Muscle layer of duodenum (tissue), 2 donors: Measurements from ENCODE around the gene ARF6.

Source experiments
- H3K27ac ChIP-seq: one replicate; pipeline ENCODE4 v1.7.0; 2013; ENCODE audit warnings: mild to moderate bottlenecking, low read length
- H3K27me3 ChIP-seq: one replicate; pipeline ENCODE4 v1.7.0; 2013; ENCODE audit warnings: low read depth, mild to moderate bottlenecking, control low read depth, low read length
- H3K36me3 ChIP-seq, 2 donors: one replicate each; pipeline ENCODE4 v1.7.0; 2013; ENCODE audit warnings: low read length in 2 of 2, control low read depth in 1 of 2, mild to moderate bottlenecking in 1 of 2; ENCODE audit not compliant: insufficient read depth in 2 of 2, control insufficient read depth in 1 of 2
- H3K4me1 ChIP-seq, 2 donors: one replicate each; pipeline ENCODE4 v1.7.0; 2013; ENCODE audit warnings: low read length in 2 of 2, mild to moderate bottlenecking in 2 of 2, control low read depth in 1 of 2, moderate library complexity in 1 of 2; ENCODE audit not compliant: insufficient read depth in 2 of 2, control insufficient read depth in 1 of 2
- H3K4me3 ChIP-seq, 2 donors: one replicate each; pipeline ENCODE4 v1.7.0; 2013; ENCODE audit warnings: low read length in 2 of 2, low read depth in 1 of 2, mild to moderate bottlenecking in 1 of 2
- H3K9me3 ChIP-seq, 2 donors: one replicate each; pipeline ENCODE4 v1.7.0; 2013; ENCODE audit warnings: low read length in 2 of 2, control low read depth in 1 of 2, mild to moderate bottlenecking in 1 of 2; ENCODE audit not compliant: control insufficient read depth in 1 of 2
- donor health status: healthy.

ARF6 gene

DNA sequence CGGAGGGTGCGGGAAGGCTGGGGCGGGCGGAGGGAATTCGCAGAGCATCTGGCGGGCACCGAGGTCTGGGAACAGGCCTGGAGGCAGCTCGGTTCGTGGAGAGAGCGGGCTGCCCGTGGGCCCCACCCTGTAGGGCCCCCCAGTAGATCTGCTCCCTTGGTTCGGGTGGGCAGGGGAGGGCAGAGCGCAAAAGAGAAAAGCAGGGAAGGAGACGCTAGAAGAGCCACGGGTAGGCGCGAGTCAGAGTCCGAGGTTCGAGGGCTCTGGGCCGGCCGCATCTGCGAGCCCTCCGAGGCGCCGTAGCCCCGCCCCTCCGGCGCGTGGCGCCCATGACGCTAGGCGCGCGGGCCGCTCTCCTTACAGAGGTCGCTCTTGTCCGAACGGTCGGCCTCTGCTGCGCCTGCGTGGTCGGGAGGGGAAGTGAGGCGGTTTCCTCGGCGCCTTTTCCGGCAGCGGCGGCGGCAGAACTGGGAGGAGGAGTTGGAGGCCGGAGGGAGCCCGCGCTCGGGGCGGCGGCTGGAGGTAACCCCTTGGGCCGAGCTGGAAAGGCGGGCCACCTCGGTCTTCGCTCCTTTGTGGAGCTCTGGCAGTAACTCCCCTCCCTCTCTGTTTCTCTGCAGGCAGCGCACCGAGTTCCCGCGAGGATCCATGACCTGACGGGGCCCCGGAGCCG lies at the start of gene ARF6:
Gene ARF6, plus strand, starts transcription at position 447 of the 673 bp plus-strand sequence. CDS start 655 bp downstream, outside the sequence.
- H3K27ac ChIP-seq = peak within 1 kb of the TSS; percentile 99
- no peaks in the 10 kb centered on the region for H3K9me3 ChIP-seq
- H3K27me3 ChIP-seq = no peaks in the 10 kb centered on the region
- H3K4me1 ChIP-seq = peaks cover 14 to 38% of the 10 kb centered on the region in 2 donors
- peaks cover 14 to 17% of the 10 kb centered on the region in 2 donors for H3K36me3 ChIP-seq
- peak within 1 kb of the TSS; percentile 76 to 95 for H3K4me3 ChIP-seq

DNA sequence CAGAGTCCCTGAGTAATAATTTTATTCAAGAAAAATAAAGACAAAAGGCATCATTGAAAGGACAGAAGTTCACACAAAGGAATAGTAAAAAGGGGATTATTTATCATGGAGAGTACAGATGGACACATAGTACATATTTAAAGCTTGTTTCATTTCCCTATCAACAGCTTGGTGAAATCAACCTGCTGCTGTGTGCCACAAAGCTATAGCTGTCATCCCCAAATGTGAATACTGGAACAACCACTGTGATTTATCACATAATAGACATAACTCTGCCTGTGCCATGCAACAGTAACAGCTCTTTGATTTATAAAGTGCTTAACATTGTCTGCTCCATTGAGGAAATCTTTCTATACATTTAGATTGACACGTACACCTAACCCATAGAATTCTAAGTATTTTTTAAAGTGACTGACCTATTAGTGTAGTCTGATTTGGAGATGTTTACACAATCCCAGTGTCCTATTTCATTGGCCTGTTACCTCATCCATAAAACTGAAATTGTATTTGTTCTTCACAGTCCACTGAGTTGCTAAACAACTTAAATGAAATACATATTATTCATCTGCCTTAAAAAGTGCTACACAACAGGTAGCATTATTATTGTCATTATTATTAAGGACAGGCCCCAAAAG lies 43.6 kb upstream of the ARF6 start:
- Histone ChIP-seq H3K9me3 (no peaks in the 10 kb centered on the region), H3K27me3 (no peaks in the 10 kb centered on the region), H3K36me3 (peaks cover 22 to 32% of the 10 kb centered on the region in 2 donors), H3K27ac (no peak overlapping the region), H3K4me1 (peaks cover 6 to 15% of the 10 kb centered on the region in 2 donors), H3K4me3 (no peak overlapping the region)

DNA sequence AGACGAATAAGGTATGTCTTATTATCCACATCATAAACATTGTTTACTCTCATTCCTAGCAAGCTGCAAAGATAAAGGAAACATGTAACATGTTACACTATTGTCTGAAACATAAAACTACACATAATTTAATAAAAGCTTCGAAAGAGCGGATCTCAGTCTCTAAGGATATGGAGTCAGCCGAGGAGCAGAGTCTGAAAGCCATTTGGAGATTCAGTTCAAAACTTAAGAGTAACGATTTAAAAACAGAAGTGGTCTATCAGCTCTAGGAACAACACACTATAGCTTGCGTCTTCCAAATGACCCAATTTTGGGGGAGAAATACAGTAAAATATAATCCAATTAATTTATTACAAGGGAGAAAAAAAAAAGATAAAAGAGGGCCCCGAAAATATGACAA lies 41.1 kb upstream of the ARF6 start:
- Histone ChIP-seq H3K4me1 (peaks cover 6 to 15% of the 10 kb centered on the region in 2 donors), H3K27me3 (no peaks in the 10 kb centered on the region), H3K9me3 (no peaks in the 10 kb centered on the region), H3K4me3 (peak overlapping the region; percentile 92 to 98), H3K27ac (peak overlapping the region; percentile 95), H3K36me3 (peaks cover 12 to 16% of the 10 kb centered on the region in 2 donors)

GRCh38 chr14:49852301-49853157 lies 40.4 kb upstream of the ARF6 start, which contains the start of gene NEMF:
NEMF (minus strand) TSS chr14:49852788; CDS start chr14:49852753, 35 bp downstream.
- Histone ChIP-seq H3K27ac (peak within 1 kb of the TSS; percentile 95), H3K36me3 (peaks cover 12 to 16% of the 10 kb centered on the region in 2 donors), H3K4me3 (peak within 1 kb of the TSS; percentile 92 to 98), H3K4me1 (peaks cover 6 to 15% of the 10 kb centered on the region in 2 donors), H3K9me3 (no peaks in the 10 kb centered on the region), H3K27me3 (no peaks in the 10 kb centered on the region)

DNA sequence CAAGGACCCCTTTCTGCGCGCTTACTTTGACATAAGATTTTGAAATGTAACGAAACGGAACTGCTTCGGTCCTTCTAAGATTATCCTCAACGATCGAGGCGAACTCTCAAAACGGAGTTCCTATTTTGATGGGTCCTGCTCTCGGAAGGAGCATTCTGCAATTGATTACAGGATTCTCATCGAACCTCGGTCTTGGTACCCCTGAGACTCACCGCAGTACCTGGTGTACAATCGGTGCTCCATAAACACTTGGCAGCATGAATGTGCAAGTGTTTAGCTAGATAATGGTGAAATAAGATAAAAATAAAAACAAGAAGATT lies 39.8 kb upstream of the ARF6 start:
- Histone ChIP-seq H3K9me3 (no peaks in the 10 kb centered on the region), H3K27ac (peak overlapping the region; percentile 95), H3K27me3 (no peaks in the 10 kb centered on the region), H3K36me3 (peaks cover 12 to 16% of the 10 kb centered on the region in 2 donors), H3K4me3 (peak overlapping the region; percentile 92 to 98), H3K4me1 (peaks cover 6 to 15% of the 10 kb centered on the region in 2 donors)

- Histone ChIP-seq H3K4me3 (peak overlapping the region; percentile 92 to 98), H3K27me3 (no peaks in the 10 kb centered on the region), H3K4me1 (peaks cover 6 to 15% of the 10 kb centered on the region in 2 donors), H3K36me3 (peaks cover 12 to 16% of the 10 kb centered on the region in 2 donors), H3K27ac (no peak overlapping the region), H3K9me3 (no peaks in the 10 kb centered on the region)
Measured at GRCh38 chr14:49853572-49854375, 39.1 kb upstream of the ARF6 start.

DNA sequence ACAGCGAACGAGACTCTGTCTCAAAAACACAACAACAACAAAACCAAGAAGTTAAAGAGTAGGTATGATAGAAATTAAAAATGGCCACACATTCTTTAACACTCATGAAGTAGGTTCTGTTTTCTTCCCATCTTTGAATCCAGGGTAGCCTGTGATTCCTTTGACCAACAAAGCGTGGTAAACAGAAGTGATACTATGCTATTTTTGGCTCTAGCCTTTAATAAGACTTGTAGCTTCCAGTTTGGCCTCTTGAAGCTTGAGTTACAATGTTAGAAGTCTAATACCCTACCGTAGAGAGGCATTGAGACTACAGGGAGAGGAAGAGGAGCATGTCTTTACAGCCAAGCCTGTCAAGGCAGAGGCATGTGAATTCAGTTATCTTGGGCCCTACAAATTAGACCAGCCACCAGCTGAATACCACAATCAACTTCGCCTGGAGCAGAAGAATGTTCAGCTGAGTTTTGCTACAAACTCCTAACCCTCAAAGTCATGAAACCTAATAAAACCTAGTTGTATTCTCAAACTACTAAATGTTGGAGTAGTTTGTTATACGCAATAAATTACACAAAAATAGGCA lies 35.4 kb upstream of the ARF6 start:
- H3K4me1 ChIP-seq = peaks cover 0 to 4% of the 10 kb centered on the region in 2 donors
- no peak overlapping the region for H3K4me3 ChIP-seq
- no peaks in the 10 kb centered on the region for H3K27me3 ChIP-seq
- peaks cover 0 to 7% of the 10 kb centered on the region in 2 donors for H3K36me3 ChIP-seq
- H3K27ac ChIP-seq = no peak overlapping the region
- no peaks in the 10 kb centered on the region for H3K9me3 ChIP-seq

GRCh38 chr14:49858383-49858782 lies 34.5 kb upstream of the ARF6 start:
- Histone ChIP-seq H3K4me3 (no peak overlapping the region), H3K27ac (no peak overlapping the region), H3K27me3 (no peaks in the 10 kb centered on the region), H3K4me1 (peaks cover 0 to 4% of the 10 kb centered on the region in 2 donors), H3K9me3 (no peaks in the 10 kb centered on the region), H3K36me3 (peaks cover 0 to 13% of the 10 kb centered on the region in 2 donors)

- Histone ChIP-seq H3K27me3 (no peaks in the 10 kb centered on the region), H3K4me3 (peak overlapping the region; percentile 77 to 91), H3K9me3 (no peaks in the 10 kb centered on the region), H3K27ac (peak overlapping the region; percentile 100), H3K4me1 (peaks cover 4 to 5% of the 10 kb centered on the region in 2 donors), H3K36me3 (peaks cover 0 to 13% of the 10 kb centered on the region in 2 donors)
Measured at GRCh38 chr14:49860988-49861698, 31.7 kb upstream of the ARF6 start.

- Histone ChIP-seq H3K4me1 (peaks cover 4 to 5% of the 10 kb centered on the region in 2 donors), H3K4me3 (peak overlapping the region; percentile 77 to 91), H3K27me3 (no peaks in the 10 kb centered on the region), H3K27ac (peak overlapping the region; percentile 100), H3K36me3 (peaks cover 0 to 13% of the 10 kb centered on the region in 2 donors), H3K9me3 (no peaks in the 10 kb centered on the region)
Measured at GRCh38 chr14:49861699-49862088, 31.2 kb upstream of the ARF6 start.
